HEK293 (cell line): ENCODE data around the gene HDGF.

Experiments
- CTCF ChIA-PET: fragments of 350-600 bp; formaldehyde crosslinking; extraction: SDS; loops from one replicate; lab custom pipeline; 2021; ENCODE audit warnings: antibody characterized with exemption; lab: Yijun Ruan, JAX
- POLR2A ChIA-PET: fragments of 300-600 bp; formaldehyde crosslinking; extraction: SDS; loops from one replicate; lab custom pipeline; 2020; ENCODE audit warnings: antibody characterized with exemption, inconsistent platforms; lab: Yijun Ruan, JAX
- H3K27ac ChIP-seq: fragments of 200-500 bp; sonication (Bioruptor generic); 2 replicates; pipeline ENCODE4 v1.5.1; 2014; ENCODE audit warnings: low read depth, low read length, control low read depth, inconsistent platforms; ENCODE audit errors: extremely low read depth
- H3K36me3 ChIP-seq, 2 experiments: fragments of 200-500 bp in 1 of 2; sonication (Bioruptor generic) in 1 of 2; 1 replicate in 1 of 2; 2 replicates in 1 of 2; pipeline ENCODE4 v1.5.1; 2014 to 2017; ENCODE audit warnings: inconsistent platforms in 2 of 2, low read length in 2 of 2; ENCODE audit not compliant: control insufficient read depth in 2 of 2, insufficient read depth in 1 of 2
- H3K4me1 ChIP-seq: fragments of 200-500 bp; sonication (Bioruptor generic); 2 replicates; pipeline ENCODE4 v1.5.1; 2014; ENCODE audit warnings: mild to moderate bottlenecking, low read length, inconsistent platforms; ENCODE audit not compliant: control insufficient read depth, insufficient read depth
- H3K4me3 ChIP-seq: 2 replicates; pipeline ENCODE4 v1.5.1; 2011; ENCODE audit warnings: low read depth, mild to moderate bottlenecking, control low read depth, low read length, moderate library complexity
- H3K9me3 ChIP-seq: fragments of 200-500 bp; sonication (Bioruptor generic); 2 replicates; pipeline ENCODE4 v1.5.1; 2014; ENCODE audit warnings: low read depth, low read length, inconsistent platforms; ENCODE audit not compliant: control insufficient read depth, insufficient read depth
- GLI4 ChIP-seq: fragments of 450-650 bp; formaldehyde crosslinking; IDR thresholded peaks from 2 replicates; pipeline ENCODE4 v1.5.1; 2016; ENCODE audit warnings: missing biosample characterization, missing genetic modification characterization
- GLIS2 ChIP-seq: fragments of 450-650 bp; formaldehyde crosslinking; IDR thresholded peaks from 2 replicates; pipeline ENCODE4 v1.5.1; 2016; ENCODE audit warnings: missing biosample characterization, missing genetic modification characterization
- IKZF3 ChIP-seq: fragments of 450-650 bp; IDR thresholded peaks from 2 replicates; pipeline ENCODE4 v1.5.0; 2018; ENCODE audit warnings: missing biosample characterization, mild to moderate bottlenecking, missing genetic modification characterization, moderate library complexity
- KLF10 ChIP-seq: fragments of 450-650 bp; IDR thresholded peaks from 2 replicates; pipeline ENCODE4 v1.5.1; 2018; ENCODE audit warnings: missing biosample characterization, mild to moderate bottlenecking, missing genetic modification characterization
- MEIS1 ChIP-seq: sonication (generic); formaldehyde crosslinking; IDR thresholded peaks from 2 replicates; pipeline ENCODE4 v1.8.1; 2022; ENCODE audit warnings: missing genetic modification reagents, mild to moderate bottlenecking, borderline replicate concordance
- MYNN ChIP-seq: fragments of 450-650 bp; formaldehyde crosslinking; IDR thresholded peaks from 2 replicates; pipeline ENCODE4 v1.5.1; 2016; ENCODE audit warnings: missing biosample characterization, missing genetic modification characterization, borderline replicate concordance
- MZF1 ChIP-seq: fragments of 450-650 bp; formaldehyde crosslinking; IDR thresholded peaks from 2 replicates; pipeline ENCODE4 v1.5.1; 2017; ENCODE audit warnings: missing biosample characterization, missing genetic modification characterization, borderline replicate concordance
- SALL2 ChIP-seq: fragments of 450-650 bp; formaldehyde crosslinking; IDR thresholded peaks from 2 replicates; pipeline ENCODE4 v1.5.0; 2017; ENCODE audit warnings: missing biosample characterization, mild to moderate bottlenecking, missing genetic modification characterization, borderline replicate concordance
- SCRT1 ChIP-seq: fragments of 450-650 bp; formaldehyde crosslinking; IDR thresholded peaks from 2 replicates; pipeline ENCODE4 v1.5.1; 2016; ENCODE audit warnings: missing biosample characterization, missing genetic modification characterization, borderline replicate concordance
- SCRT2 ChIP-seq: fragments of 450-650 bp; formaldehyde crosslinking; IDR thresholded peaks from 2 replicates; pipeline ENCODE4 v1.5.1; 2016; ENCODE audit warnings: missing biosample characterization, missing genetic modification characterization
- ZBTB8A ChIP-seq: fragments of 450-650 bp; formaldehyde crosslinking; IDR thresholded peaks from 2 replicates; pipeline ENCODE4 v1.5.1; 2016; ENCODE audit warnings: missing biosample characterization, missing genetic modification characterization
- ZNF184 ChIP-seq: fragments of 450-650 bp; IDR thresholded peaks from 2 replicates; pipeline ENCODE4 v1.5.1; 2018; ENCODE audit warnings: missing biosample characterization, mild to moderate bottlenecking, missing genetic modification characterization
- ZNF211 ChIP-seq: fragments of 450-650 bp; formaldehyde crosslinking; IDR thresholded peaks from 2 replicates; pipeline ENCODE4 v1.5.1; 2016; ENCODE audit warnings: low read depth, missing biosample characterization, missing genetic modification characterization
- ZNF324 ChIP-seq: fragments of 450-650 bp; formaldehyde crosslinking; IDR thresholded peaks from 2 replicates; pipeline ENCODE4 v1.5.1; 2016; ENCODE audit warnings: missing biosample characterization, missing genetic modification characterization
- ZNF350 ChIP-seq: fragments of 450-650 bp; formaldehyde crosslinking; IDR thresholded peaks from 2 replicates; pipeline ENCODE4 v1.5.0; 2017; ENCODE audit warnings: missing biosample characterization, mild to moderate bottlenecking, missing genetic modification characterization
- ZNF514 ChIP-seq: fragments of 450-650 bp; formaldehyde crosslinking; IDR thresholded peaks from 2 replicates; pipeline ENCODE4 v1.5.1; 2016; ENCODE audit warnings: missing biosample characterization, missing genetic modification characterization
- ZNF629 ChIP-seq: fragments of 450-650 bp; formaldehyde crosslinking; IDR thresholded peaks from 2 replicates; pipeline ENCODE4 v1.5.1; 2017; ENCODE audit warnings: missing biosample characterization, missing genetic modification characterization
- ZNF664 ChIP-seq: fragments of 450-650 bp; formaldehyde crosslinking; IDR thresholded peaks from 2 replicates; pipeline ENCODE4 v1.5.1; 2016; ENCODE audit warnings: missing biosample characterization, missing genetic modification characterization
- ZNF670 ChIP-seq: fragments of 450-650 bp; formaldehyde crosslinking; IDR thresholded peaks from 2 replicates; pipeline ENCODE4 v1.5.1; 2016; ENCODE audit warnings: missing biosample characterization, missing genetic modification characterization, low read depth
- ZNF830 ChIP-seq: fragments of 450-650 bp; IDR thresholded peaks from 2 replicates; pipeline ENCODE4 v1.5.0; 2018; ENCODE audit warnings: missing biosample characterization, missing genetic modification characterization, low read depth, mild to moderate bottlenecking, moderate library complexity
- TF ChIP-seq, protein P1 (sequence below): fragments of 450-650 bp; formaldehyde crosslinking; IDR thresholded peaks from 2 replicates; pipeline ENCODE4 v1.5.1; 2016; ENCODE audit warnings: missing biosample characterization, missing genetic modification characterization
- TF ChIP-seq, protein P2 (sequence below): fragments of 450-650 bp; formaldehyde crosslinking; IDR thresholded peaks from 2 replicates; pipeline ENCODE4 v1.5.1; 2016; ENCODE audit warnings: missing biosample characterization, missing genetic modification characterization
- TF ChIP-seq, protein P3 (sequence below): fragments of 450-650 bp; formaldehyde crosslinking; IDR thresholded peaks from 2 replicates; pipeline ENCODE4 v1.5.1; 2016; ENCODE audit warnings: missing biosample characterization, missing genetic modification characterization
- TF ChIP-seq, protein P4 (sequence below): fragments of 450-650 bp; formaldehyde crosslinking; IDR thresholded peaks from 2 replicates; pipeline ENCODE4 v1.5.1; 2016; ENCODE audit warnings: missing biosample characterization, missing genetic modification characterization
- TF ChIP-seq, protein P5 (sequence below): fragments of 450-650 bp; formaldehyde crosslinking; IDR thresholded peaks from 2 replicates; pipeline ENCODE4 v1.5.1; 2016; ENCODE audit warnings: missing biosample characterization, missing genetic modification characterization
- TF ChIP-seq, protein P6 (sequence below): fragments of 450-650 bp; formaldehyde crosslinking; IDR thresholded peaks from 2 replicates; pipeline ENCODE4 v1.5.1; 2016; ENCODE audit warnings: missing biosample characterization, missing genetic modification characterization

The HDGF gene

DNA sequence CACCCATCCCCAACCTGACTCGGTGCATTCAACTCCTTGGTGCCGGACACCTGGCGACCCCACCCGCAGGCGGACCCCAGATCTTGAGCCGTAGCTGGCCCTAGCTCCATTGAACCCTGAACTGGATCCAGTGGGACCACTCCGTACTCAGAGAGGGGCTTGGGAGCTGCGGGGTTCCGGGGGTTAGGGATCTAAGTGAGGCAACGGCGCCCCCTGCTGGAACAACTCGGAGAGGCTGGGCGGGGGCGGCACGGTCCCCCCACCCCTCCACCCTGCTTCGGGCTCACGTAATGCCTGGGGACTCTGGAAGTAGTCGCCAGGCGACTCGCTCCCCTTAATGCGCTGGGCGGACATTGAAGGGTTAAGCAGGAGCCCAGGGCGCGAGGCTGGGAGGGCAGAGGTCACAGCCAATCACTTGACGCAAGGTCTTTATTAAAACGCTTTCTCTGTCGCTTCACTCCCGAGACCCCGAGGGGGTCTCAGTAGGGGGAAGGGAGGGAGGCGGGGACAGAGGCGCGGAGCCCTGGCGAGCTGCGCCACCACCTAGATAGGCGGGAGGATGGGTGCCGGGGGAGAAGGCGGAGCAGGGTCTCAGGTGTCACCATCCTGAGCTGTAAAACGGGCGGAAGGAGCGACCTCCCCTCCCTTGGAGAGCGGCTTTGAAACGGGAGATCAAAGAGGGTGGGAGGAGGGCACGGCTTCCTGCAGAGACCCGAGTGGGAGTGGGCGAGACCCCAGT is 45.4 kb downstream of the HDGF start:
- Histone ChIP-seq H3K36me3 (peaks cover 0 to 3% of the 10 kb centered on the region in 2 experiments; a peak in 1 of 3 replicates), H3K4me1 (peaks cover 12% of the 10 kb centered on the region), H3K27ac (peak overlapping the region; percentile 39; the same call in 1 of the 2 replicates), H3K4me3 (peak overlapping the region; percentile 36), H3K9me3 (no peaks in the 10 kb centered on the region)
- CTCF ChIA-PET: interaction anchor here (0.5 to 20.2 kb wide), 31 partner anchors 9 to 220 kb away, joined by 3 to 579 read pairs (median 4); partner anchors contain the start of genes HAPLN2, ISG20L2, MEF2D and METTL25B
- POLR2A ChIA-PET: interaction anchor here (0.6 to 4.9 kb wide), 10 partner anchors 13 to 184 kb away, joined by 3 to 43 read pairs (median 4); partner anchors contain the start of genes HDGF, ISG20L2 and METTL25B
- no peak for TF ChIP-seq ZNF211
- no peak for TF ChIP-seq ZNF514 (tag by site-specific recombination)
- TF ChIP-seq SALL2 (tag by site-specific recombination): no peak
- TF ChIP-seq, protein P1, sequence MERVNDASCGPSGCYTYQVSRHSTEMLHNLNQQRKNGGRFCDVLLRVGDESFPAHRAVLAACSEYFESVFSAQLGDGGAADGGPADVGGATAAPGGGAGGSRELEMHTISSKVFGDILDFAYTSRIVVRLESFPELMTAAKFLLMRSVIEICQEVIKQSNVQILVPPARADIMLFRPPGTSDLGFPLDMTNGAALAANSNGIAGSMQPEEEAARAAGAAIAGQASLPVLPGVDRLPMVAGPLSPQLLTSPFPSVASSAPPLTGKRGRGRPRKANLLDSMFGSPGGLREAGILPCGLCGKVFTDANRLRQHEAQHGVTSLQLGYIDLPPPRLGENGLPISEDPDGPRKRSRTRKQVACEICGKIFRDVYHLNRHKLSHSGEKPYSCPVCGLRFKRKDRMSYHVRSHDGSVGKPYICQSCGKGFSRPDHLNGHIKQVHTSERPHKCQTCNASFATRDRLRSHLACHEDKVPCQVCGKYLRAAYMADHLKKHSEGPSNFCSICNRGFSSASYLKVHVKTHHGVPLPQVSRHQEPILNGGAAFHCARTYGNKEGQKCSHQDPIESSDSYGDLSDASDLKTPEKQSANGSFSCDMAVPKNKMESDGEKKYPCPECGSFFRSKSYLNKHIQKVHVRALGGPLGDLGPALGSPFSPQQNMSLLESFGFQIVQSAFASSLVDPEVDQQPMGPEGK: peak; percentile 100
- TF ChIP-seq ZNF184: no peak; the same call in 1 of the 2 replicates
- TF ChIP-seq KLF10 (tag by site-specific recombination): peak; percentile 61; the same call in 1 of the 2 replicates
- TF ChIP-seq MZF1 (tag by site-specific recombination): peak; percentile 90
- TF ChIP-seq, protein P2, sequence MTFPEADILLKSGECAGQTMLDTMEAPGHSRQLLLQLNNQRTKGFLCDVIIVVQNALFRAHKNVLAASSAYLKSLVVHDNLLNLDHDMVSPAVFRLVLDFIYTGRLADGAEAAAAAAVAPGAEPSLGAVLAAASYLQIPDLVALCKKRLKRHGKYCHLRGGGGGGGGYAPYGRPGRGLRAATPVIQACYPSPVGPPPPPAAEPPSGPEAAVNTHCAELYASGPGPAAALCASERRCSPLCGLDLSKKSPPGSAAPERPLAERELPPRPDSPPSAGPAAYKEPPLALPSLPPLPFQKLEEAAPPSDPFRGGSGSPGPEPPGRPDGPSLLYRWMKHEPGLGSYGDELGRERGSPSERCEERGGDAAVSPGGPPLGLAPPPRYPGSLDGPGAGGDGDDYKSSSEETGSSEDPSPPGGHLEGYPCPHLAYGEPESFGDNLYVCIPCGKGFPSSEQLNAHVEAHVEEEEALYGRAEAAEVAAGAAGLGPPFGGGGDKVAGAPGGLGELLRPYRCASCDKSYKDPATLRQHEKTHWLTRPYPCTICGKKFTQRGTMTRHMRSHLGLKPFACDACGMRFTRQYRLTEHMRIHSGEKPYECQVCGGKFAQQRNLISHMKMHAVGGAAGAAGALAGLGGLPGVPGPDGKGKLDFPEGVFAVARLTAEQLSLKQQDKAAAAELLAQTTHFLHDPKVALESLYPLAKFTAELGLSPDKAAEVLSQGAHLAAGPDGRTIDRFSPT (tag by site-specific recombination): peak; percentile 67
- no peak for TF ChIP-seq SCRT2 (tag by site-specific recombination)
- TF ChIP-seq IKZF3 (tag by site-specific recombination): peak; percentile 66
- TF ChIP-seq, protein P3, sequence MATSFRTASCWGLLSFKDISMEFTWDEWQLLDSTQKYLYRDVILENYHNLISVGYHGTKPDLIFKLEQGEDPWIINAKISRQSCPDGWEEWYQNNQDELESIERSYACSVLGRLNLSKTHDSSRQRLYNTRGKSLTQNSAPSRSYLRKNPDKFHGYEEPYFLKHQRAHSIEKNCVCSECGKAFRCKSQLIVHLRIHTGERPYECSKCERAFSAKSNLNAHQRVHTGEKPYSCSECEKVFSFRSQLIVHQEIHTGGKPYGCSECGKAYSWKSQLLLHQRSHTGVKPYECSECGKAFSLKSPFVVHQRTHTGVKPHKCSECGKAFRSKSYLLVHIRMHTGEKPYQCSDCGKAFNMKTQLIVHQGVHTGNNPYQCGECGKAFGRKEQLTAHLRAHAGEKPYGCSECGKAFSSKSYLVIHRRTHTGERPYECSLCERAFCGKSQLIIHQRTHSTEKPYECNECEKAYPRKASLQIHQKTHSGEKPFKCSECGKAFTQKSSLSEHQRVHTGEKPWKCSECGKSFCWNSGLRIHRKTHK: no peak
- TF ChIP-seq ZNF324 (tag by site-specific recombination): peak; percentile 73
- peak; percentile 36; the same call in 1 of the 2 replicates for TF ChIP-seq GLI4 (tag by site-specific recombination)
- no peak for TF ChIP-seq ZNF830 (tag by site-specific recombination)
- TF ChIP-seq MEIS1 (CRISPR knock-in tag): no peak
- peak; percentile 78 for TF ChIP-seq ZBTB8A (tag by site-specific recombination)
- TF ChIP-seq GLIS2: peak; percentile 90
- no peak for TF ChIP-seq MYNN (tag by site-specific recombination)
- TF ChIP-seq, protein P4, sequence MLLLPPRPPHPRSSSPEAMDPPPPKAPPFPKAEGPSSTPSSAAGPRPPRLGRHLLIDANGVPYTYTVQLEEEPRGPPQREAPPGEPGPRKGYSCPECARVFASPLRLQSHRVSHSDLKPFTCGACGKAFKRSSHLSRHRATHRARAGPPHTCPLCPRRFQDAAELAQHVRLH (tag by site-specific recombination): no peak; the same call in 1 of the 2 replicates
- peak; percentile 82 for TF ChIP-seq ZNF629 (tag by site-specific recombination)
- no peak for TF ChIP-seq ZNF350 (tag by site-specific recombination)
- TF ChIP-seq, protein P5, sequence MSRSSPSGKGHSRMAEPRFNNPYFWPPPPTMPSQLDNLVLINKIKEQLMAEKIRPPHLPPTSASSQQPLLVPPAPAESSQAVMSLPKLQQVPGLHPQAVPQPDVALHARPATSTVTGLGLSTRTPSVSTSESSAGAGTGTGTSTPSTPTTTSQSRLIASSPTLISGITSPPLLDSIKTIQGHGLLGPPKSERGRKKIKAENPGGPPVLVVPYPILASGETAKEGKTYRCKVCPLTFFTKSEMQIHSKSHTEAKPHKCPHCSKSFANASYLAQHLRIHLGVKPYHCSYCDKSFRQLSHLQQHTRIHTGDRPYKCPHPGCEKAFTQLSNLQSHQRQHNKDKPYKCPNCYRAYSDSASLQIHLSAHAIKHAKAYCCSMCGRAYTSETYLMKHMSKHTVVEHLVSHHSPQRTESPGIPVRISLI (tag by site-specific recombination): no peak
- TF ChIP-seq, protein P6, sequence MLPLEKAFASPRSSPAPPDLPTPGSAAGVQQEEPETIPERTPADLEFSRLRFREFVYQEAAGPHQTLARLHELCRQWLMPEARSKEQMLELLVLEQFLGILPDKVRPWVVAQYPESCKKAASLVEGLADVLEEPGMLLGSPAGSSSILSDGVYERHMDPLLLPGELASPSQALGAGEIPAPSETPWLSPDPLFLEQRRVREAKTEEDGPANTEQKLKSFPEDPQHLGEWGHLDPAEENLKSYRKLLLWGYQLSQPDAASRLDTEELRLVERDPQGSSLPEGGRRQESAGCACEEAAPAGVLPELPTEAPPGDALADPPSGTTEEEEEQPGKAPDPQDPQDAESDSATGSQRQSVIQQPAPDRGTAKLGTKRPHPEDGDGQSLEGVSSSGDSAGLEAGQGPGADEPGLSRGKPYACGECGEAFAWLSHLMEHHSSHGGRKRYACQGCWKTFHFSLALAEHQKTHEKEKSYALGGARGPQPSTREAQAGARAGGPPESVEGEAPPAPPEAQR (tag by site-specific recombination): no peak
- no peak for TF ChIP-seq ZNF670 (tag by site-specific recombination)
- no peak for TF ChIP-seq SCRT1 (tag by site-specific recombination)
- no peak for TF ChIP-seq ZNF664
